GM19238 (cell line): ENCODE measurements around the gene CAMSAP1.
A peak's percentile ranks its signal among the peaks of the same experiment; 100 is the strongest.

Experiments
- DNase-seq: peaks from one replicate; pipeline ENCODE4 v3.0.0; 2011; ENCODE audit warnings: low spot score; ENCODE audit not compliant: insufficient read length

Gene CAMSAP1

GRCh38 chr9:135882011-135882410 lies 25.3 kb downstream of the CAMSAP1 start:
- DNase-seq, result no peak

- DNase-seq, result no peak
Observed at GRCh38 chr9:135880438-135880837, 26.9 kb downstream of the CAMSAP1 start.

- no peak for DNase-seq
Observed at GRCh38 chr9:135879619-135880018, 27.7 kb downstream of the CAMSAP1 start.

GRCh38 chr9:135879237-135879601 lies 28.1 kb downstream of the CAMSAP1 start:
- no peak for DNase-seq

GRCh38 chr9:135878528-135879236 lies 28.7 kb downstream of the CAMSAP1 start:
- no peak for DNase-seq

GRCh38 chr9:135877791-135878527 lies 29.4 kb downstream of the CAMSAP1 start:
- no peak for DNase-seq

GRCh38 chr9:135876936-135877335 lies 30.4 kb downstream of the CAMSAP1 start:
- DNase-seq, result no peak

GRCh38 chr9:135874859-135875258 lies 32.5 kb downstream of the CAMSAP1 start:
- no peak for DNase-seq

GRCh38 chr9:135869909-135870308 lies 37.4 kb downstream of the CAMSAP1 start:
- no peak for DNase-seq

GRCh38 chr9:135865531-135865930 lies 41.8 kb downstream of the CAMSAP1 start:
- no peak for DNase-seq

GRCh38 chr9:135864447-135865049 lies 42.8 kb downstream of the CAMSAP1 start:
- DNase-seq, result peak; percentile 63

GRCh38 chr9:135862809-135863208 lies 44.5 kb downstream of the CAMSAP1 start:
- DNase-seq, result no peak

GRCh38 chr9:135858491-135859185 lies 48.7 kb downstream of the CAMSAP1 start:
- DNase-seq, result no peak

- no peak for DNase-seq
Observed at GRCh38 chr9:135857843-135858242, 49.5 kb downstream of the CAMSAP1 start.

- DNase-seq, result no peak
Observed at GRCh38 chr9:135857371-135857786, 50.0 kb downstream of the CAMSAP1 start.

GRCh38 chr9:135851748-135852147 lies 55.6 kb downstream of the CAMSAP1 start:
- no peak for DNase-seq

GRCh38 chr9:135850737-135851136 lies 56.6 kb downstream of the CAMSAP1 start:
- DNase-seq, result no peak

GRCh38 chr9:135849181-135849580 lies 58.2 kb downstream of the CAMSAP1 start:
- DNase-seq, result no peak

GRCh38 chr9:135848341-135849047 lies 58.9 kb downstream of the CAMSAP1 start:
- no peak for DNase-seq

- DNase-seq, result no peak
Observed at GRCh38 chr9:135847833-135848232, 59.5 kb downstream of the CAMSAP1 start.

- DNase-seq, result no peak
Observed at GRCh38 chr9:135840539-135840938, 66.8 kb downstream of the CAMSAP1 start.
